ENCODE measurements around the gene MRI1.

MRI1 gene

DNA sequence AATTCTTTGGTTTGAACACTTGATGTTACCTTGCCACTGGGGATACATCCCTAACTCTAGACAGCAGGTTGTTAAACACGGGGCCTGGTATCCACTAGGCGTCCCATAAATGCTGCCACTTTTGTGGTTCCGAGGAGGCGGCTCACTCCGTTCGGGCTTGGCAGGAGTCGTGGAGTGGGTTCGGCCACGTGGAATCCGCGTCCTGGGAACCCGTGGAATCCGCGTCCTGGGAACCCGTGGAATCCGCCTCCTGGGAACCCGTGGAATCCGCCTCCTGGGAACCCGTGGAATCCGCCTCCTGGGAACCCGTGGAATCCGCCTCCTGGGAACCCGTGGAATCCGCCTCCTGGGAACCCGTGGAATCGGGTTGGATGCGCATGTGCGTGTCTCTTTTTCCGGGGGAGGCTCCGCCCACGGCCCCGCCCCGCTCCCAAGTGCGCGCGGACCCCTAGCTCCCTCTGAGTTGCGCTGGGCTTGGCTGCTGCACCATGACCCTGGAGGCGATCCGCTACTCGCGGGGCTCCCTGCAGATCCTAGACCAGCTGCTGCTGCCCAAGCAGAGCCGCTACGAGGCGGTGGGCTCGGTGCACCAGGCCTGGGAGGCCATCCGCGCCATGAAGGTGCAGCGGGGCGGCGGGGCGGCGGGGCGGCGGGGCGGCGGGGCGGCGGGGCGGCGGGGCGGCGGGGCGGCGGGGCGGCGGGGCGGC, at the start of gene MRI1:
Gene MRI1, plus strand, starts transcription at position 422 of the 707 bp plus-strand sequence. Its CDS starts 67 bp downstream, at position 489.
- Mint-ChIP-seq H3K27ac (peak within 1 kb of the TSS; percentile 92), H3K4me1 (ENCODE audit: low read depth) (peaks cover 17% of the 10 kb centered on the region), H3K4me3 (peak within 1 kb of the TSS; percentile 92), H3K27me3 (no peaks in the 10 kb centered on the region), H3K9me3 (no peaks in the 10 kb centered on the region), H3K36me3 (ENCODE audit: low read depth) (peaks cover 30% of the 10 kb centered on the region)

DNA sequence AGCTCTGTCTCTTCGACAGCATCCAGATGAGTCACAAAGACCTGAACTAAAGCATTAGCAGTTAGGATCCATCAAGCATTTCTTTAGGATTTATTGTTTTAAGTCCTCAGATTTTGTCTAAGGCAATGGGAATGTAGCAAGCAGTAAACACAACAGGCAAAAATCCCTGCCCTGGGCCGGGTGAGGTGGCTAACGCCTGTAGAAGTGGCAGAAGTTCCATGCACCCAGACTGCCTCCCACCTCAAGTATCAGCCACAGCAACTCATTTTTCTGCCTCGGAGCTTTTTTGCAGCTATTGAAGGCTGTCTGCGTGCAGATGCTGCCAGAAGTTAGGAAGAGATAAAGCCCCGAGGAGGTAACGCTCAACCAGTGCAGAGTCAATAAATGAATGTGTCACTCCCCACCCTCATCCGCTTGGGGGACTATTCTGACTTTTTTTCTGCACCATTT, 47.1 kb upstream of the MRI1 start:
- Mint-ChIP-seq H3K27me3 (peaks cover 26% of the 10 kb centered on the region), H3K4me1 (ENCODE audit: low read depth) (no peaks in the 10 kb centered on the region), H3K36me3 (ENCODE audit: low read depth) (peaks cover 4% of the 10 kb centered on the region), H3K9me3 (peaks cover 5% of the 10 kb centered on the region), H3K4me3 (no peak overlapping the region), H3K27ac (no peak overlapping the region)

DNA sequence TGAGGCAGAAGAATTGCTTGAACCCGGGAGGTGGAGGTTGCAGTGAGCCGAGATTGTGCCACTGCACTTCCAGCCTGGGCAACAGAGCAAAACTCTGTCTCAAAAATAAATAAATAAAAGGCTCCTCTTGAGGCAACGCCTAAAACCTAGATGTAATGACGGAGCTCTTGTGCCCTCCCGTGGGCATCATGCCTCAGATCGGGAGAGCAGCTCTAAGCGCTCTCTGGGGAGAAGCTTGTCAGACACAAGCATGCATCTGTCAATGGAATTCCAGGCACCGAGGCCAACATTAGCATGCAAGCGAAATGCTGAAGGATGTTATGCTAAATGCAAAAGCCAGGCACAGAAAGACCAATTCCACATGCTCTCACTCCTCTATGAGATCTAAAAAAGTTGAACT, 45.6 kb upstream of the MRI1 start:
- no peak overlapping the region for H3K27ac Mint-ChIP-seq
- no peak overlapping the region for H3K4me3 Mint-ChIP-seq
- peaks cover 21% of the 10 kb centered on the region for H3K27me3 Mint-ChIP-seq
- no peaks in the 10 kb centered on the region for H3K4me1 Mint-ChIP-seq (ENCODE audit: low read depth)
- H3K9me3 Mint-ChIP-seq, result peaks cover 5% of the 10 kb centered on the region
- H3K36me3 Mint-ChIP-seq (ENCODE audit: low read depth), result peaks cover 4% of the 10 kb centered on the region

DNA sequence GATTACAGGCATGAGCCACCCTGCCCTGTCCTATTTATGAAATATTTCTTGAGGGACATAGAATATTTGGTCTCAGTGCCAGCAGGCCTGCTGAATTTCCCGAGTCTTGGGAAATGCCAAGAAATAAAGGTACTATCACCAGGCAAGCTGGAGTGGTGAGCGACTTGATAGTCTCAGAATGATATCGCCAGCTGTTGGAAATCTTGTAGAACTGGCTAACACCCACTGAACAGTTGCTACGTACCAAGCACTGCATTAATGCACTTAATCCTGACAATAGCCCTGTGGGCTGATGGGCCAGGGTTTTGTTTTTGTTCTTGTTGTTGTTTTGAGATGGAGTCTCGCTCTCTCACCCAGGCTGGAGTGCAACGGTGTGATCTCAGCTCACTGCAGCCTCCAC, 42.2 kb upstream of the MRI1 start:
- H3K27ac Mint-ChIP-seq, result no peak overlapping the region
- no peak overlapping the region for H3K4me3 Mint-ChIP-seq
- no peaks in the 10 kb centered on the region for H3K36me3 Mint-ChIP-seq (ENCODE audit: low read depth)
- peaks cover 13% of the 10 kb centered on the region for H3K27me3 Mint-ChIP-seq
- H3K9me3 Mint-ChIP-seq, result no peaks in the 10 kb centered on the region
- H3K4me1 Mint-ChIP-seq (ENCODE audit: low read depth), result no peaks in the 10 kb centered on the region

DNA sequence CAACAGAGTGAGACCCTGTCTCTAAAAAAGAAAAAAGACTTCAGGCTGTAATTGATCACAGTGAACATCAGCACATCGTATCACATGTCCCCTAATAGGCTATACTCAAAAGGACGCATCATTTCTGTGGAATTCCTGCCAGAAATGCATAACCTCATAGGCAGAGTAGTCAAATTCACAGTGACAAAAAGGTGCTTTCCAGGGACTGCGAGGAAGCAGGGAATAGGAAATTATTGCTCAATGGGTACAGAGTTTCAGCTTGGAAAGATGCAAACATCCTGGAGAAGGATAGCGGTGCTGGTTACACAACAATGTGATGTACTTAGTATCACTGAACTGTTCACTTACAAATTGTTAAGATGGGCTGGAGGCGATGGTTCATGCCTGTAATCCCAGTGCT, 41.1 kb upstream of the MRI1 start:
- H3K4me3 Mint-ChIP-seq, result no peak overlapping the region
- H3K36me3 Mint-ChIP-seq (ENCODE audit: low read depth), result no peaks in the 10 kb centered on the region
- no peak overlapping the region for H3K27ac Mint-ChIP-seq
- no peaks in the 10 kb centered on the region for H3K9me3 Mint-ChIP-seq
- peaks cover 4% of the 10 kb centered on the region for H3K27me3 Mint-ChIP-seq
- H3K4me1 Mint-ChIP-seq (ENCODE audit: low read depth), result no peaks in the 10 kb centered on the region

DNA sequence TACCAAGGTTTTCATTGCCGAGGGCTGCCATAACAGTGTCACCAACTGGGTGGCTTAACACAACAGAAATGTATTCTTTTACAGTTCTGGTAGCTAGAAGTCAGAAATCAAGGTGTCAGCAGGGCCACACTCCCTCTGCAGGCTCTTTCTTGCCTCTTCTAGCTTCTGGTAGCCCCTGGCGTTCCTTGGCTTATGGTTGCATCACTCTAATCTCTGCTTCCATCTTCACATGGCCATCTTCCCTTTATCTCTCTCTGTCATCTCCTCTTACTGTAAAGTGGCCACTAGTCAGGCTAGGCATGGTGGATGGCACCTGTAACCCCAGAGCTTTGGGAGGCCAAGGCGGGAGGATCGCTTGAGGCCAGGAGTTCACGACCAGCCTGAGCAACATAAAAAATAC, 38.0 kb upstream of the MRI1 start:
- Mint-ChIP-seq H3K9me3 (no peaks in the 10 kb centered on the region), H3K27me3 (no peaks in the 10 kb centered on the region), H3K4me1 (ENCODE audit: low read depth) (peaks cover 20% of the 10 kb centered on the region), H3K27ac (no peak overlapping the region), H3K36me3 (ENCODE audit: low read depth) (no peaks in the 10 kb centered on the region), H3K4me3 (no peak overlapping the region)

DNA sequence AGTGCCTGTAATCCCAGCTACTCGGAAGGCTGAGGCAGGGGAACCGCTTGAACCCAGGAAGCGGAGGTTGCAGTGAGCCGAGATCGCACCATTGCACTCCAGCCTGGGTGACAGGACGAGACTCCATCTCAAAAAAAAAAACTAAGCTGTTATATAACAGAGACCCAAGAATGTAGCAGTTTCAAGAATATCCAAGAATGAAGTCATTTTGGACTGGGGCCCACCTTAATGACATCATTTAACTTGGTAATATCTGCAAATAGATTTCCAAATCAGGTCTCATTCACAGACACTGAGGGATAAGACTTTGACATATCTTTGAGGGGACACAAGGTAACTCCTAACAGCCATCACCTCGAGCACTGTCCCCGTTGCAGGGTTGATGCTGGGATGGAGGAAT, 36.5 kb upstream of the MRI1 start:
- Mint-ChIP-seq H3K9me3 (no peaks in the 10 kb centered on the region), H3K4me3 (no peak overlapping the region), H3K36me3 (ENCODE audit: low read depth) (no peaks in the 10 kb centered on the region), H3K4me1 (ENCODE audit: low read depth) (peaks cover 25% of the 10 kb centered on the region), H3K27me3 (no peaks in the 10 kb centered on the region), H3K27ac (no peak overlapping the region)

DNA sequence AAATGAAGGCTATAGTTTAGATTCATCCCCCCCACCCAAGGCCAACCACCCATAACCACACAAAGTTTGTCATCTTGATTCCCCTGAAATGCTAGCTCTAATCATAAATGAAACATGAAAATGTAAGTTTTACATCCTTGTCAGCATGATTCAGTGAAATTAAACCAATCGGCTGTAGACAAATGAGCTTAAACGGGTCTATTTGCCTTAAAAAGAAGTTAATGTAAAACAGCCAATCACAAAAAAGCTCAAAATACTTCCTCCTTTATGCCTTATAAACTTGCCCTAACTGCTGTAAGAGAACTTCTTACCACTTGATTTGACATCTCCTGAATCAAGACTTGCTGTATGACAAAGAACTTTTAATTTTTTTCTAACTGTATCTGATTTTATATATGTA, 34.5 kb upstream of the MRI1 start:
- no peaks in the 10 kb centered on the region for H3K27me3 Mint-ChIP-seq
- H3K27ac Mint-ChIP-seq, result peak overlapping the region; percentile 67
- H3K4me1 Mint-ChIP-seq (ENCODE audit: low read depth), result peaks cover 25% of the 10 kb centered on the region
- no peak overlapping the region for H3K4me3 Mint-ChIP-seq
- H3K36me3 Mint-ChIP-seq (ENCODE audit: low read depth), result no peaks in the 10 kb centered on the region
- H3K9me3 Mint-ChIP-seq, result no peaks in the 10 kb centered on the region

DNA sequence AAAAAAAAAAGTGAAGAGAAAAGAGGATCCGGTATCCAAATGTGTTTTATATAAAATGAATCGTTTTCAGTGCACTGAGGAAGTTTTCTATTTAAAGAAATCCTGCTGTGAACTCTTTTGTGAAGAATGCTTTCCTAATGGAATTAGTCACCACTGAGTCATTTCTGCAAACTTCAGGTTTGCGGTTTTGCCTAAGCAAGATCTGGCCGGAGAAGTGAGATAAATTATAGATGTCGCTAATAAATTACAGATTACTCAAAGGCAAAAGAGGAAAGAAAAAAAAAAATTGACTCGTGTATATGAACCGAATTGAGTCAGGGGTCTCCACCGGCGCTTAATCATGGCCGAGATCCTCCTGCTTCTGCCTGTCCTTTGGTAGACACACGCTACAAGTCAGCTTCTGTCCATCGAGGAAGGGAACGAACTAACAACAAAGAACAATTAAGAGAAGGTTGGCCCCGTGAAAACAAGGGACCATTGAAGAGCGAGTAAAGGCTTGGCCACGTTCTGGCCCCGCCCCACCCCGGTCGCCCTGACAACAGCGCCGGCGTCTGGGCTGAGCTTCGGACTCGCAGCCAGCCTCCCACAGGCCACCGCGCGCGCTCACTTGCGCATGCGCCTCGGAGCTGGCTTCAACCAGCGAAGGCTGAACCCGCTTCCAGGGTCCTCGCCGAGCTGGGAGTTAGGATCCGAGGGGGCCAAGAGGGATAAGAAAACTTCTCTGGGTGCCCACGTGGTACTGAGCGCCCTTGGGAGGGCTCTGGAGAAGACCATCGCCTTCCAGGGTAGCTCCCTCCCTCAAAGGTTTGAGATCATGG, 33.0 kb upstream of the MRI1 start:
- Mint-ChIP-seq H3K27me3 (no peaks in the 10 kb centered on the region), H3K36me3 (ENCODE audit: low read depth) (no peaks in the 10 kb centered on the region), H3K4me3 (peak overlapping the region; percentile 90), H3K27ac (peak overlapping the region; percentile 100), H3K9me3 (no peaks in the 10 kb centered on the region), H3K4me1 (ENCODE audit: low read depth) (peaks cover 25% of the 10 kb centered on the region)

DNA sequence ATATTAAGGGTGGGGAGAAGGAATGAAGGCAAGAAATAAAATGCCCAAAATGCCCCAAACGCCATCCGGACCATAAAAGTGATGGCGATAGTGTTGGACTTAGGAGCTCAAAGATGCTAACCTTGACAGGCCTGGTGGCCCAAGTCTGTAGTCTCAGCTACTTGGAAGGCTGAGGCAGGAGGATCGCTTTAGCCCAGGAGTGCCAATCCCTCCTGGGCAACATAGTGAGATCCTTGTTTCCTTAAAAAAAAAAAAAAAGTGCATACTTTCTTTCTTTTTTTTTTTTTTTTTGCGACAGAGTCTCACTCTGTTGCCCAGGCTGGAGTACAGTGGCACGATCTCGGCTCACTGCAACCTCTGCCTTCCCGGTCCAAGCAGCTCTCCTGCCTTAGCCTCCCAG, 32.0 kb upstream of the MRI1 start:
- Mint-ChIP-seq H3K4me3 (peak overlapping the region; percentile 90), H3K4me1 (ENCODE audit: low read depth) (peaks cover 25% of the 10 kb centered on the region), H3K36me3 (ENCODE audit: low read depth) (no peaks in the 10 kb centered on the region), H3K9me3 (no peaks in the 10 kb centered on the region), H3K27me3 (no peaks in the 10 kb centered on the region), H3K27ac (peak overlapping the region; percentile 31)

DNA sequence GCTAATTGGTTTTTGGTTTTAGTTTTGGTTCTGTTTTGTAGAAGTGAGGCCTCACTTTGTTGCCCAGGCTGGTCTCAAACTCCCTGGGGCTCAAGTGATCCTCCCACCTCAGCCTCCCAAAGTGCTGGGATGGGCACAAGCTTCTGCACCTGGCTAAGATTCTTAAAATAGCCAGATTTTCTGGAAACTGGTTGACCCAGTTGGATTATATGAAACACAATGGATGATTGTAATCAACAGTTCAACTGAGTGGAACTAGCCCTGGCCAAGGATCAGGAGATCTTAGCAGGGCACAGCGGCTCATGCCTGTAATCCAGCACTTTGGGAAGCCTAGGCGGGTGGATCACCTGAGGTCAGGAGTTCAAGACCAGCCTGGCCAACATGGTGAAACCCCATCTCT, 29.6 kb upstream of the MRI1 start:
- H3K27me3 Mint-ChIP-seq, result no peaks in the 10 kb centered on the region
- no peaks in the 10 kb centered on the region for H3K9me3 Mint-ChIP-seq
- H3K4me3 Mint-ChIP-seq, result no peak overlapping the region
- peaks cover 21% of the 10 kb centered on the region for H3K4me1 Mint-ChIP-seq (ENCODE audit: low read depth)
- no peaks in the 10 kb centered on the region for H3K36me3 Mint-ChIP-seq (ENCODE audit: low read depth)
- no peak overlapping the region for H3K27ac Mint-ChIP-seq

DNA sequence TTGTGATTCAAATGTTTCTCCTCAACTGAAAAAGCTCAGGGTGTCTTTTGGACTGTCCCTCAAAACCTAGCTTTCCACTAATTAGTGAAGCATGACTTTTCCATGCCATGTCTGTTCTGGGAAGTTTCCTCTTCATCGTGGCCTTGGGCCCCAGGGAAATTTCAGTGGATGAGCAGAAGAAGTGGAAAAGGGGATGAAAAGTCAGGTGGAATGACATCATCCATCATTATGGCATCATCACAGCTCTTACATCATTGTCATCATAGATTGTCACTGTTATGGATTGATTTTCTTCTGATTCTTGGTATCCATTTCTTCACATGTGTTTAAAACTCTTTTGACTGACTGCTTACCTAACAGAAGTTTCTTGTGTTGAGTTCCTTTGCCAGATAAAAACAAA, 26.2 kb upstream of the MRI1 start:
- Mint-ChIP-seq H3K27me3 (no peaks in the 10 kb centered on the region), H3K4me1 (ENCODE audit: low read depth) (no peaks in the 10 kb centered on the region), H3K36me3 (ENCODE audit: low read depth) (no peaks in the 10 kb centered on the region), H3K27ac (no peak overlapping the region), H3K4me3 (no peak overlapping the region), H3K9me3 (no peaks in the 10 kb centered on the region)

DNA sequence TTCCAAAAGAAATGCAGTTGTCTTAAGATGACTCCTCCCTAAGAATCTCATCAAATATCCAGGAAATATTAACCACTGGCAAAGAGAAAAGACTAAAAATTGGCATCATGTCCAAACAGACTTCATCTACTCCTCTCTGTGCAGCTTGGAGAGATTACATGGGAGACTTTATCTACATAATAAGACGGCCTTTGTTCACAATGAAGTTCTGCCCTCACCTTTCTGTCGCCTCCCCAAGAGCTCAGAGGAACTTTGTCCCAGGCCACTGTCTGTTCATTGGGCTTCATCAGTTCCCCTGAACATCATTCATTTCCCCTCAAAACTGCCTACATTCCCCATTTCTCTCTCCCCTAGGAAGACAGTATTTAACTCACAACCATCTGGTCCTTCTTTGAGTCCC, 22.4 kb upstream of the MRI1 start:
- Mint-ChIP-seq H3K27ac (no peak overlapping the region), H3K9me3 (no peaks in the 10 kb centered on the region), H3K4me3 (no peak overlapping the region), H3K4me1 (ENCODE audit: low read depth) (peaks cover 2% of the 10 kb centered on the region), H3K36me3 (ENCODE audit: low read depth) (no peaks in the 10 kb centered on the region), H3K27me3 (no peaks in the 10 kb centered on the region)

DNA sequence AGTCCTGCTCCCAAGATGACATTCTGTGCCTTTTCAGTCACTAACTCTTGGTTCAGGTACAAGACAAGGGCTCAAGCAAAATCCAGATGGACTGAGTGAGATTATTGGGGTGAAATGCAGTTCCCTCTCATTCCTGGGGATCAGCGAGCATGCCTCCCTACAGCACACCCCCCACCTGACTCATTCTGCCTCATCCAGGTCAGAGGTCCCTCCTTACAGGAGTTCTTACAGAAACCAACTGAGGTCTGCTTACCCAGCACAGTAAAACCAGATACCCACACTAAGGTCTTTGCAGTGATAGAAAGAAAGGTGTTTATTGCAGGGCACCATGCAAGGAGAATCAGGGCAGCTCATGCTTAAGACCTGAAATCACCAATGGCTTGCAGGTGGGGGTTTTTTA, 21.6 kb upstream of the MRI1 start:
- H3K27ac Mint-ChIP-seq, result no peak overlapping the region
- no peaks in the 10 kb centered on the region for H3K27me3 Mint-ChIP-seq
- H3K36me3 Mint-ChIP-seq (ENCODE audit: low read depth), result no peaks in the 10 kb centered on the region
- no peaks in the 10 kb centered on the region for H3K9me3 Mint-ChIP-seq
- H3K4me1 Mint-ChIP-seq (ENCODE audit: low read depth), result peaks cover 7% of the 10 kb centered on the region
- H3K4me3 Mint-ChIP-seq, result no peak overlapping the region

DNA sequence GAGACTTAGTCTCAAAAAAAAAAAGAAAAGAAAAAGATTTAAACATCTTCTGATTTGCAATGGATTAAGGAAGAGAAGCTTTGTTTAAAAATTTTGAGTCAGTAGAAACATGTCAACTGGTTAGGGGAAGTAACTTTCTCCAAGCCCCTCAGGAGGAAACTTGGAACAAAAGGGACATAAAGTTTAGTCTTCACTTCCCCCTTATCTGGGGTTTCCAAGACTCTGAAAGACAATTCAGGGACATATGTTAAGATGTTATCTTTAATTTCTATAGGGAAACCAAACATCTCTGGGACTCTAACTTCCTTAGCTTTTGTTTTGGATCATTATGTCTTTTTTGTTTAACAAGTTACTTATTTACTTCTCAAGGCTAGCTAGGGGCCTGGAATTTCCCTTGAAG, 20.1 kb upstream of the MRI1 start:
- Mint-ChIP-seq H3K27me3 (no peaks in the 10 kb centered on the region), H3K4me3 (no peak overlapping the region), H3K36me3 (ENCODE audit: low read depth) (no peaks in the 10 kb centered on the region), H3K9me3 (no peaks in the 10 kb centered on the region), H3K27ac (no peak overlapping the region), H3K4me1 (ENCODE audit: low read depth) (peaks cover 18% of the 10 kb centered on the region)

Data from stimulated activated naive CD8-positive, alpha-beta T cell treated with anti-CD3 and anti-CD28 coated beads, Interleukin-15, Interleukin-2, amounts not matched to agents 100 ng/mL and 50 ng/mL, for 24 hours (primary cell).